Raji (cell line): Measurements from ENCODE around the gene COBLL1.

Experiments
- POLR2A ChIP-seq: IDR thresholded peaks from 2 replicates; pipeline ENCODE4 v1.6.1; 2011; ENCODE audit warnings: low read depth, low read length, control low read depth; ENCODE audit not compliant: insufficient read depth

COBLL1 gene

GRCh38 chr2:164735309-164735919 lies 106.2 kb downstream of the COBLL1 start:
- TF ChIP-seq POLR2A, result no peak

GRCh38 chr2:164734196-164734595 lies 107.4 kb downstream of the COBLL1 start:
- no peak for TF ChIP-seq POLR2A

- TF ChIP-seq POLR2A, result no peak
These were observed 116.1 kb downstream of the COBLL1 start for GRCh38 chr2:164725542-164725941.

GRCh38 chr2:164722616-164723338 lies 118.8 kb downstream of the COBLL1 start:
- TF ChIP-seq POLR2A, result no peak

GRCh38 chr2:164721430-164721829 lies 120.2 kb downstream of the COBLL1 start:
- no peak for TF ChIP-seq POLR2A

- TF ChIP-seq POLR2A, result no peak
These were observed 121.4 kb downstream of the COBLL1 start for GRCh38 chr2:164719996-164720941.

- no peak for TF ChIP-seq POLR2A
These were observed 124.4 kb downstream of the COBLL1 start for GRCh38 chr2:164717000-164717803.

GRCh38 chr2:164714471-164714870 lies 127.2 kb downstream of the COBLL1 start:
- TF ChIP-seq POLR2A, result no peak

- TF ChIP-seq POLR2A, result no peak
These were observed 129.9 kb downstream of the COBLL1 start for GRCh38 chr2:164711766-164712138.

GRCh38 chr2:164710837-164711765 lies 130.5 kb downstream of the COBLL1 start:
- TF ChIP-seq POLR2A, result no peak

- no peak for TF ChIP-seq POLR2A
These were observed 135.1 kb downstream of the COBLL1 start for GRCh38 chr2:164706522-164706921.

GRCh38 chr2:164705412-164706167 lies 136.0 kb downstream of the COBLL1 start:
- TF ChIP-seq POLR2A, result no peak
